Measurements from ENCODE around the gene VPS36.
A peak's percentile ranks its signal among the peaks of the same experiment; 100 is the strongest.
"Not testable (repeated sequence)": the region's sequence is repeated elsewhere in the genome, so short reads cannot be mapped to it uniquely, and the experiment has no call there.

Gene VPS36

GRCh38 chr13:52450012-52450792 lies at the start of gene VPS36:
Gene VPS36 (minus strand): TSS chr13:52450634. CDS start chr13:52450594, 40 bp downstream.
- peak; percentile 92 for DNase-seq

GRCh38 chr13:52497979-52498378 lies 47.5 kb upstream of the VPS36 start:
- DNase-seq = not testable (repeated sequence)

GRCh38 chr13:52494241-52494640 lies 43.8 kb upstream of the VPS36 start:
- DNase-seq = not testable (repeated sequence)

GRCh38 chr13:52491015-52491414 lies 40.6 kb upstream of the VPS36 start:
- DNase-seq = not testable (repeated sequence)

- not testable (repeated sequence) for DNase-seq
Measured at GRCh38 chr13:52488763-52489162, 38.3 kb upstream of the VPS36 start.

- DNase-seq = not testable (repeated sequence)
Measured at GRCh38 chr13:52487078-52487477, 36.6 kb upstream of the VPS36 start.

GRCh38 chr13:52480677-52481428 lies 30.4 kb upstream of the VPS36 start:
- not testable (repeated sequence) for DNase-seq

- not testable (repeated sequence) for DNase-seq
Measured at GRCh38 chr13:52468487-52468886, 18.1 kb upstream of the VPS36 start.

GRCh38 chr13:52463526-52463925 lies 13.1 kb upstream of the VPS36 start:
- DNase-seq = no peak

- no peak for DNase-seq
Measured at GRCh38 chr13:52461265-52461664, 10.8 kb upstream of the VPS36 start.

- no peak for DNase-seq
Measured at GRCh38 chr13:52459668-52460067, 9.2 kb upstream of the VPS36 start.

- peak; percentile 75 for DNase-seq
Measured at GRCh38 chr13:52455677-52456041, 5.2 kb upstream of the VPS36 start.

GRCh38 chr13:52454820-52455676 lies 4.6 kb upstream of the VPS36 start, which contains the start of gene CKAP2:
Gene CKAP2 (plus strand): TSS chr13:52455478. CDS start chr13:52455557, 79 bp downstream.
- DNase-seq = peak; percentile 93

- peak; percentile 19 for DNase-seq
Measured at GRCh38 chr13:52454459-52454819, 4.0 kb upstream of the VPS36 start.

GRCh38 chr13:52452470-52452869 lies 2.0 kb upstream of the VPS36 start:
- DNase-seq = no peak

- no peak for DNase-seq
Measured at GRCh38 chr13:52451135-52451804, 836 bp upstream of the VPS36 start.

GRCh38 chr13:52450793-52451116 lies 321 bp upstream of the VPS36 start:
- no peak for DNase-seq

GRCh38 chr13:52449331-52450011 lies 963 bp downstream of the VPS36 start:
- DNase-seq = no peak

- no peak for DNase-seq
Measured at GRCh38 chr13:52447815-52448552, 2.5 kb downstream of the VPS36 start.

GRCh38 chr13:52447354-52447753 lies 3.1 kb downstream of the VPS36 start:
- no peak for DNase-seq

- DNase-seq = no peak
Measured at GRCh38 chr13:52446265-52446664, 4.2 kb downstream of the VPS36 start.
